HG02885 (cell line): ENCODE results near the gene AHDC1.
"Not testable (repeated sequence)": the region's sequence is repeated elsewhere in the genome, so short reads cannot be mapped to it uniquely, and the experiment has no call there.

Experiments
- ATAC-seq: cut with Tn5 transposase; IDR thresholded peaks from one replicate; pipeline ENCODE4 v1.9.1; 2021; ENCODE audit warnings: mild to moderate bottlenecking; ENCODE audit not compliant: unreplicated experiment, poor library complexity

AHDC1 gene

DNA sequence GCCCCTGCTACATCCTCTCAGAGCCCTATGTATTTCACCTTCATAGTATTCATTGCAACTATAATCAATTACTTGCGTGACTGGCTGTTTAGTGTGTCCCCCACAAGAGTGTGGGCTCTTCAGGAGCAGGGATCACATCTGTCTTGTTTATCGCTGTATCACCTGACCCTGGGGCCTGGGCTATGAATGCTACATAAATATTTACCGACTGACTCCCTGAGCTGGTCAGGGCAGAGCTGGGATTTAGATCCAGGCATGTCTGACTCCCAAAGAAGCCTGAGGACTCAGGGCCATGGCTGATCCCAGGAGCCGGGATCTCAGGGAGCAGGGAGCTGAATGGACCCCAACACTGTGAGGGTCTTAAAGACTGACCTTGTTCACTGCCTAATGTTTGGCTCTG lies 49.7 kb downstream of the AHDC1 start:
- ATAC-seq, result no peak

DNA sequence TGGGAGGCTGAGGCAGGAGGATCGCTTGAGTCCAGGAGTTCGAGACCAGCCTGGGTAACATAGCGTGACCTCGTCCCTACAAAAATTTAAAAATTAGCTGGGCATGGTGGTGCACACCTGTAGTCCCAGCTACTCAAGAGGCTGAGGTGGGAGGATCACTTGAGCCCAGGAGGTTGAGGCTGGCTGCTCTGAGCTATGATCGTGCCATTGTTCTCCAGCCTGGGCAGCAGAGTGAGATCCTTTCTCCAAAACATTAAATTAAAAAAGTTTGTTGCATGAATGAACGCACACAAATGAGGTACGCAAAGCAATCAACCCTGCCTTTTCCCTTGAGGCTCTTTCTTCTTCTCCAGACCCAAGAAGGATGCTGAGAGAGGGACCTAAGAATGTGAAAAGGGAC lies 50.1 kb downstream of the AHDC1 start:
- ATAC-seq, result not testable (repeated sequence)

DNA sequence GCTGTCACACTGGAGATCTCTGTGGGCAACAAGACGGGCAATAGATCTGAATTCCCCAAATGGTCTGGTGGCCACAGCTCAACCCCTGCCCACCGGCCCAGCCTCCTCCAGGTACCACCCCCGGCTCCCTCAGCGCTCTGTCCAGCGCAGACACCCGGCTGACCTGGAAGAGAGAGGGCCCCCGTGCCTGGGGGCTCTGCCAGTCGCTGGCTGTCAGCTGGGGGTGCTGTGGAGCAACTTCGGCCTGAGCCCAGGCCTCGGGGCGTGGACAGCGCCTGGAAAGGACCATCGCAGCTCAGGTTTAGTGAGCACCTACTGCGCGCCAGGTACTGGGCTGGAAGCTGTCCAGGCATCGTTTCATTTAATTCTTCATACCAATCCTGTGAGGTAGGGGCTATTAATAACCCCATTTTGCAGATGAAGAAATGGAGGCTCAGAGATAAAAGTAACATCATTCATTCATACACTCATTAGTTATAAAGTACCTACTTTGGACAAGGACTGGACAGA lies 51.0 kb downstream of the AHDC1 start:
- no peak for ATAC-seq

DNA sequence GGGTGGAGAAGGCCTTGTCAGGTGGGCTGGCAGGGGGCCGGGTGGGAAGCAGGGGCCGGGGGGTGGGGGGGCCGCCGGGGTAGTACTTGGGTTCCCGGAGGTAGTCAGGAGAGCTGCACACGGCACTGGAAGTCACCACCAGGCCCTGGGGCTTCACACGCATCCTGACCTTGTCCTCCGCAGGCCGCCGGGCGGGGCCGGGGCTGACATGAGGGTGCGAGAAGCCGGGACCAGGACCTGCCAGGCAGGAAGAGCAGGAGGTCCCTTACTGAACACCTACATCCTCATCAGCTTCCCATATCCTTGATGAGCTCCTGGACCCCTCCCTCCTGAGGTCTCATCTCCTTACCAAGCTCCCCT lies 52.0 kb downstream of the AHDC1 start:
- no peak for ATAC-seq

DNA sequence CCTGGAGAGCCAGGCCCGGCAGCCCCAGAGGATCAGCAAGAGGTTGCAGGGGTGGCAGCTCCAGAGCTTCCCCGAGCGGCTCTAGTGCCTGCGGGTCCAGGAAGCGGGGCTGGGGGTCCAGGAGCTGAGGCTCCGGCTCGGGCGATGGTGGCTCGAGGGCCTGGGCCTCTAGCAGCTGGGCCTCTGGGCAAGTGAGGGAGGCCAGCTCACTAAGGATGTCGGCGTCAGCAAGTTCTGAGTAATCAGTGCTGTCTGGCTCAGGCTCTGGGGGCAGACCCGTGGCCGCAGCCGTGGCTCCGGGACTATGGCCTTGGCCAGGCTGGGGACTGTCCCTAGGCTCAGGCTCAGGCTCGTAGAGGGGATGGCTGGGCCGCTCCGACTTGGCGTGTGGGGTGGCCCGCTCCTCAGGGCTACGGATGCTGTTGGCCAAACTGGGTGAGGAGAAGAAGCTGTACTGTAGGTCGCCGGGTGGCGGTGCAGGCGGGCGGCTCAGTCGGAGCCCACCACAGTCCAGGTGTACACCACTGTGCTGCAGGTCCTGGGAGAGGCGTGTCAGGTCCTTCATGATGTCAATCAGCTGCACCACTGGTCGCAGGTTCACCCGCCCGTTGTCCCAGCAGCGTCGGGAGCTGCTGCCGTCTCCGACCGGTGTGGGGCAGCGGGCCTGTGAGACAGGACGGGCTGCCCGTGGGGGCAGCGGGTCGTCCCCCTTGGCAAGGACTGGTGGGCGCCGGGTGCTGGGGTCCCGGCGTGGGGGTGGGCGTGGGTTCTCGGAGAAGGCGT lies 52.6 kb downstream of the AHDC1 start:
- ATAC-seq, result no peak

DNA sequence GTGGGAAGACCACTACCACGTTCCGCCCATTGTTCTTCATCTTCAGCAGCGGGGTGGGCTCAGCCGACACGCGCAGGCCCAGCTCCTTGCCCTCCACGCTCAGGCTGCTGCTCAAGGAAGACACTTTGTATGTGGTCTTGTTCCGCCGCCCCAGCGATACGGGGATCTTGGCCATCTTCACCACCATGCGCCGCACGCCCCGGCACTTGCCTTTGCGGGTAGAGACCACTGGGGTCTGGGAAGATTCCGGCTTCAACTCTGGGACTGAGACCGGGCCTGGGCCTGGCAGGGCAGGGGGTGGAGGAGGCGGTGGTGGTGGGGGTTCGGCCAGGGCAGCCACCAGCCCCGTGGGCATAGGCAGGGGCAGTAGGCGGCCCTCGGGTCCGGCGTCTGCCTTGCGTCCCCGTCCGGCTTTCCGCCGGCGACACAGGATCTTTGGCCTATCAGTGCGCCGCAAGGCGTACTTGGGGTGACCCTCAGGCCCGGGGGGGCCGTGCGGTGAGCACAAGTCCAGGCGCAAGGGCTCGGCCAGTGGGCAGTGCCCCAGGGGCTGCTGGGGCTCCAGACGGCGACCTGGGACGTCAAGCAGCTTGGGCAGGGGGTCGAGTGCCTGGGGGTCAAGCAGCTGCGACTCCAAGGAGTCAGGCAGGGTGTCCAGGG lies 53.3 kb downstream of the AHDC1 start:
- no peak for ATAC-seq

DNA sequence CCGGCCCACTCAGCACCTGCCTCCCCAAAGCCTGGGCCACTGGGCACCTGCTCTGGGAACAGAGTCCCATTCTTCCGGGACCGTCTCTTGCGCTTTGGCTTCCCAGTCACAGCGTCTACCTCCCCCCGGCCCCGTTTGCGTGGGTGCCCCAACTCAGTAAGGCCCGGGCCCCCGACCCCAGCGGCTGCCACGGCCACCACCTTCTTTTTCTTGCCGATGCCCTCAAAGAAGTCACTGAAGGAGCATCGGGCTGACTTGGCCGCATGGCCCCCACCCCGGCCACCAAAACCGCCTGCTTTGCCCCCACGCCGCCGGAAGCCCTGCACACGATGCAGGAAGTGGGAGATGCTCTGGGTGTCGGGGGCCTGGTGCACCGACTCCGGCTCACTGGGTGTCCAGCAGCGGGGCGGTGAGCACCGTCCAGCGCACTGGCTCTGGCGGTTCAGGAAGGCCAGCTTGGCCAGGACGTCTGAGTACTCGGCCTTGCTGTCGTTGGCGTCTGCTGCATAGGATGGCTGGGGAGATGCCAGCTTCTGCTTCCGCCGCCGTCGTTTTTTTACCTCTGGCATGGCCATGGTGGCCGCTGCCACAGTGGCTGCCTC lies 54.0 kb downstream of the AHDC1 start:
- no peak for ATAC-seq

DNA sequence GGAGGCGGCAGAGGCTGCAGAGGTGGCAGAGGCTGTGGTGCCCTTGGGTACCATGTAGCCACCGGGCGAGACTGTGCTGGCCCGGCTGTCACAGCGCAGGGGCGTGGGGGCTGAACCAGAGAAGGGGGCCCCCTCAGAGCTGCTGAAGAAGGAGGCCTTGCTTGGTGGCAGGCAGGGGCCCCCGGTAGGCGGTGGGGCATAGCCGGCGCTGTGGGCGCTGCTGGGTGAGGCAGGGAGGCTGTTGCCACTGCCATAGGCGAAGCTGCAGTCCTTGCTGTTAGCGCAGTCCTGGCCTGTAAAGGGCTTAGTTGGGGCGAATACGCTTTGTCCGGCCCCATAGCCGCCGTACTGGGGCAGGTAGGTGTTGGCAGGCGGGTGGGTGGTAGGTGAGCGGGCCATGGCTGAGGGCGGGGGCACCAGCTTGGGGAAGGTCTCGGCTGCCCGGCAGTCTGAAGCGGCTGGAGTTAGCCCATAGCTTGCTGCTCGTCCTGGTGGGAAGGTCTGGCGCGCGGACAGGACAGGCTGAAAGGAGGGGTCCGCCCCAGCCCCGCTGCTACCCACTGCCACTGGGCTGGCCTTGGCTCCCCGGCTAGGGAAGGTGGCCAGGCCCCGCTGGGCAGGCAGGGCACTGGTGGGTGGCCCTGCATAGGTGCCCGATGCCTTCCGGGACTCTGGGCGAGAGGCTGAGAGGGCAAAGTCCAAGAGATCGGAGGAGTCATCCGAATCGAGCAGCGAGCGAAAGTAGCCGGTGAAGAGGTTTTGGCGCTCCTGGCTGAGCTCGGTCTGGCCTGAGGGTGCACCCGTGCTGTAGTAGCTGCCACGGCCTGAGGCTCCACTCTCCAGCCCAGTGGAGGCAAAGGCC lies 54.9 kb downstream of the AHDC1 start:
- ATAC-seq, result no peak

DNA sequence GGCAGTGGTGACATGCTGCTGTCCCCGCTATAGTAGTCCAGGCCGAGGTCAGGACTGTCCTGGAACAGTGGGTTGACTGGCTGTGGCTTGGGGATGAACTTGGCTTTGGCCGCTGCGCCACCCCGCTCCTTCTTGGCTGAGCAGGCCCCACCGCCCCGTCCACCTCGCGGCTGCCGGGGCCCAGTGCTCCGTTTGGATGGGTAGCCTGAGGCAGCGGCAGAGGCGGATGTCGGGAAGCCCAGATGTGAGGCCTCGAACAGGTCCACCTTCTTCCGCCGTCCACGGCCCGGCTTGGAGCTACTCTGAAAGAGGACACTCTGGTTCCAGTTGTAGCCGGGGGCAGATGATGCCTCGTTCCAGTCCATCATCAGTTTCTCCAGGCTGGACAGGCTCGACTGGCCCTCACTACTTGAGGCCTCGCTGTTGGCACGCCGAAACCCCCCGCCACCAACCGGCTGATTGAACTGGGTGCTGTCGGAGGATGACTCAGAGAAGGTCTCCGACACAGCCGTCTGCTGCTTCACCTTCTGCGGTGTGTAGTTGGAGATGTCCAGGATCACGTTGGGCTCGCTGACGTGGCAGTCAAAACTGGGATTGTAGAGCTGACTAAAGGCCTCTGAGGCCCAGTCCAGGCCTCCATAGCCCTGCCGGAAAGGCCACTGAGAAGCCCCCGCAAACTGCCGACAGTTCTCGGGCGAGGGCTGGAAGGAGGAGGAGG lies 55.6 kb downstream of the AHDC1 start:
- ATAC-seq, result no peak

DNA sequence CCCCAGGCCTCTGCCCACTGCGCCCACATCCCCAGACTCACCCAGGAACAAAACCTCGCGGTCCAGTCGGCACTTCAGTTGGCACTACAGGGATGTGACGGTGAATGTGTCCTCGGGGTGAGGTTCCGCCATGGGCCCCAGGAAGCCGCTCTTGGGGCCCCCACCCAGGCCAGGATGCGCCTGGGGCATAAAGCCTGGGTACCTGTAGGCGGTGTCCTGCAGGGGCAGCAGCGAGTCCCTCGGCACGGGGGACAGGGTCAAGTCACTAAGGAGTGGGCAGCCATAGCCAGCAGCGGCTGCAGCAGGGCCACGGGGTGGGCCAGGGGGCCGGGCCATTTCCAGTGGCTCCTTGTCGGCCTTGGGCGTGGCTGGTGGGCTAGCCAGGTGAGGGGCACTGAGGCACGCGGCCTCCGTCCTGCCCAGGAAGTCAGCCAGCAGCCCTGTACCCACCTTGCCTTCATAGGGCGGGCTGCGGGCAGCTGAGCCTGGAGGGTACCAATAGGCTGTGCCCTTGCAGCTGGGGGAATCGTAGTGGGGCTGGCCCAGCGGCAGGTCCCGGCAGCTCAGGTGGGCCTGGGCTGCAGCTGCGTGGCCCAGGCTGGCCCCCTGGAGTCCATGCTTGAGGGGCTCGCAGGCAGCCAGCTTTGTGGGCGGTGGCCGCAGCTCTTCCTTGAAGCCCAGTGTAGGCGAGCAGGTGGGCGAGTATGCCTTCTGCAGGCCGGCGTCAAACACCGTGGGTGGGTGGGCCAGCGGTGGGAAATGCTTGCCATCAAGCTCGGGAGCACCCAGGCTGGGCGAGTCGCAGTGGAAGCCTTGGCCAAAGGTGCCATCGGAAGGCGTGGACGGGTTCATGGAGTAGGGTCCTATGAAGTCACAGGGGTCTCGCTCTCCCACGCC lies 56.5 kb downstream of the AHDC1 start:
- ATAC-seq, result no peak

DNA sequence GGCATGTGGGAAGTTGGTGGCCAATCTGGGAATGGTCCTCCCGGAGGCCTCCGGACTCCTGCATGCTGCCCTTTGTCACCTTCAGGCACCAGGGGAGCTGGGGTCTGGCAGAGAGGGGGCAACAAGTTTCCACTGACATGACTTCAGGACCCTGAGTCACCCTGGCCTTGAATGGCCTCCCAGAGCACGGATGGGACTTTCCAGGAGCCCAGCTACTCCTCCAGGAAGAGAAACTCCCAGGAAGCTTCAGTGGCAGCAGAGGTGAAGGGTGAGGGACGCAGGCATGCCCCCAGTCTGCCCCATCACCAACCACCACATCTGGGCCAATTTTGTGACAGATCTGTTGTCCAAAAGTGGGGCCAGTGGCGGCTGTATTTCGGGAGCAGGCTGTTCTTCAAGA lies 58.1 kb downstream of the AHDC1 start:
- no peak for ATAC-seq

DNA sequence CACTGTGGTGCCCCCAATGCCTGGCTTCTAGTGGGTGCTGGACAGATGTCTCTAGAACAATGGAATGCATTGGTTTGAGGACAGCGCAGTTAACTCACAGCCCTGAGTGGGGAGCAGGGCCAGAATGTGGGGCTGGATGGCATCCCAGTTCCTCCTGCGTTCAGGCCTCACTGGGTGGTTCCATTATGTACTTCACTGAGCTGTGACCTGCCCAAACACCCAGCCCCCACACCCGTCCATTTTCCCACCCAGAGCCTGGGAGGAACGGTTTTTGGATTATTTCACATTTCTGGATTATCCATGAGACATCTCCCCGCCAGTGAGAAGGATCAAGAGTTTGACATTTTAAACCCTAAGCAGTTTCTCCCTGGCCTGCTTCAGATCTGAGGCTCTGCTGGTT lies 58.7 kb downstream of the AHDC1 start:
- ATAC-seq, result no peak

DNA sequence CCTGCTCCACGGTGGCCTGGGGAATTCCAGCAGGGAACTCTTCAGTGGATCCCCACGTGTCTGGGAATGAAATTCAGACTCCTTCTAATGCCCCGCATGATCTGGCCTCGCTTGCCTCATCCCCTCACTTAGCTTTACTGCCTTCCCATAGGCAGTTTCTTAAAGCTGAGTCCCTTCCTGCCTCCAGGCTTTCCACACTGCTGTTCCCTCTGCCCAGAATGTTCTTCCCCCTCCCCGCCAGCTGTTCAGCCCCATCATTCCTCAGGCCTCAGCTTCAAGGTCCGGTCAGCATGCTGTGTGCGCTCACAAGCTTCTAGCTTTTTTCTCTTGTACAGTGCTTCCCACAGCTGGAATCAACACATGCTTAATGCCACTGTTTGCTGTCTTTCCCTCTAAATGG lies 59.1 kb downstream of the AHDC1 start:
- ATAC-seq, result no peak

DNA sequence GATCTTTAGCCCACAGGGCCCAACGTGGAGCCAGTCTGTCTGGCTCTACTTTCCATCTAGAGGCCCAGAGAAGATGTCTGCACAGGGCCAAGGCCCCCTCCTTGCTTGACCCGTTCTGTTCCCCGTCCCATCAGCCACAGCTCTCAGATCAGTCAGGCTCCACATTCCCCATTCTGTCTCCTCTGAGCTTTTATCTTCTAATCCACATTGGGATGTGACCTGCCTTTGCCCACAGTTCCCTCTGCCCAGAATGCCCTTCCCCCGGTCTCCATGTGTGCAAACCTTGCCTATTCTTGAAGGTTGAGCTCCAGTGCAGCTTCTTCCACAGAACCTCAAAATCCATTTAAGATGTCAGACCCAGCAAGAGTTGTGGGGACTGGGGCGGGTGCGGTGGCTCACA lies 60.7 kb downstream of the AHDC1 start:
- no peak for ATAC-seq

DNA sequence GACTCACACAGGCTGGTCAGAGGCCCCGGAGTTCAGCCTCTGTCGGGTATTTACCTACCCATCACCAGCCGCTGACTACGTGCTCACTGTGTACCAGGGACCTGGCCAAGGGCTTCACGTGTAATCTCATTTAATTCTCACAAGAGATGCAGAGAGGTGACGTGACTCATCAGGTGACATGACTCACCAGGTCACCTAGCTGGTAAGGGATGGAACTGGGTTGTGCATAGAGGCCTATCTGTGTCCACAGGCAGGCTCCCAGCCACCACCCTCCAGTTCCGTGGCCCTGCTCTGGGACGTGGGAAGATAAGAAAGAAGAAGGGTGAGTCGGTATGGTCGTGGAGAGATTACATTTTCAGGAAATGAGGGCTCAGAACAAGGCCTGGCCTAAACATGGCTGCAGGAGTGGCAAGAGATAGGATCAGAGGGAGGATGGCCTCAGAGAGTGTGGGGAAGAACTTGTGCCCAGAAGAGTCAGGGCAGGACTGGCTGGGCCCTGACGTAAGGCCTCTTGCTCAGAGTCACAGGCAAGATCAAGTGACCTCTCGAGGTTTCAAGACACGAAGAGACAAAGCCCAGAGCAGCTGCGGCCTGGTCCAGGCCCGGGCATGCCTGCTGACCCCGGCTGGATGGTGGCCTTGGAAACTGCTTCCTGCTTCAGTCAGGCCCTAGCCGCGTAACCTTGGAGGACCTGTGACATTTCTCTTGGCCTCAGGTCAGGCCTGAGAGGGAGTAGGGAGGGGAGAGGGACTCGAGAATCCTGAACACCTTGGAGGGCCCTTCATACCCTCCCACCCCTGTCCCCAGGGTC lies 61.3 kb downstream of the AHDC1 start:
- ATAC-seq, result no peak

DNA sequence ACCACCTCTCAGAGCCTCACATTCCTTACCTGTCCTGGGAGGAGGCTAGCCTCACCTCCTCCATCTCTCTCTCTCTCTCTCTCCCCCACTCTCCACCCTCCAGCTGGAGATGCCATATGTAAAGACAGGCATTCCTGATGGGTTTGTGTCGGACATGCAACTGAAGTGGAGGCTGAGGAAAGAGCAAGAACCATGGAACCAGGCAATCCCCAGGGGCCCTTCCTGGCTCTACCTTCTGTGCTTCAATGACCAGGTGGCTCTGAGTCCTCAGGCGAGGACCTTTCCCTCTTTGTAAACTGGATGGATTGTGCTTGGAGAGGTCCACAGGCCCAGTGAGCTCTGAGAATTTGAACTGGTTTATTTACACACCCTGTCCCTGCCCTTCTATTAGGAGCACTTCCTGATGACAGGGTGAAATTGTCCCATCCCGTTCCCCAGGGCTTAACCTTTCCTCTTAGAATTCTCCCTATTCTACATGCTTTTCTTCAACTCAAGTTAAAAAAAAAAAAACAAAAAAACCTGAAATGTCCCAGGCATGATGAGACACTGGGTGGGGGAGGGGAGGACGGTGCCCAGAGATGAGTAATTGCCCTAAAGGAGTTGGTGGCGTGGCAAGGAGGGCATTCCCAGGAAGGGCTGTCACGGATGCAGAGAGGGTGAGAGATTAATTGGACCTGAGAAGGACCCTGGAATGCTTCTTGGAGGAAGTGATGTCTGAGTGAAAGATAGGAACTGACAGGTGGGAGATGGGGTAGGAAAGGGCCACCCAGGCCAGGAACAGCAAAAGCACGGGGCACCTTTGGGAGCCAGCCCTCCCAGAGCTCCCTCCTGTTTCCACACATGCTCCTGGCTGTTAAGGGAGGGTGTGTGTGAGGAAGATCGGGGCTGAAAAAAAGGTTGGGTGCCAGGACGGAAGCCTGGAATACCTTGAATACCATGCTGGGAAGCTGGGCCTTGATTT lies 63.8 kb downstream of the AHDC1 start:
- no peak for ATAC-seq

DNA sequence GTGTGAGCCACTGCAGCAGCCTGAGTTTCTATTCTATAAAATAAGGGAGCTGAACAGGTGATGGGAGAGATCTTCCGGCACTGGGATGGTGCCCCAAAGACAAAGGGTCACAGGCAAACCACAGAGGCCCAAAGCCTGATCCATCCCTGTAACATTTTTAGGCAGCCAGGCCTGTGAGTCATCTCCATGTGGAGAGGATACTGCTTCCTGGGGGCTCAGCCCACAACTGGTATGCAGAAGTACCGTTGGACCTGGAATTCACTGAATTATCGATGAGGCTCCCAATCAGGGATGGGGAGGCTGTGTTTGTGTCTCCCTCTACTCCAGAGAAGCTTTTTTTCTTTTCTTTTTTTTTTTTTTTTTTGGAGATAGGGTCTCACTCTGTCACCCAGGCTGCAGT lies 65.2 kb downstream of the AHDC1 start:
- no peak for ATAC-seq
